ENCODE measurements around the gene PDCD2.

DNA sequence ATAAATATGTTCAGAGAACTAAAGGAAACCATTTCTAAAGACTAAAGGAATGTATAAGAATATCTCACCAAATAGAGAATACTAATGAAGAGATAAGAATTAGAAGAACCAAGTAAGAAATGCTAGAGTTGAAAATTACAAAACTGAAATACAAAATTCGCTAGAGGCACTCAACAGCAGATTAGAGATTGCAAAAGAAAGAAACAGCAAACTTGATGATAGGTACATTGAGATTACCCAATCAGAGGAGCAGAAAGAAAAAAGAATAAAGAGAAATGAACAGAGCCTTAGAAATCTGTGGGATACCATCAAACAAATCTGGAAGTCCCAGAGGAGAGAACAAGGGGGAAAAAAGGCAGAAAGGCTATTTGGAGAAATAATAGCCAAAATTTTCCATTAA lies 6.3 kb upstream of the PDCD2 start:
- no peak for TF ChIP-seq EZH2 (IDR thresholded peaks at IDR 0.05; ENCODE audit: low read length, missing control alignments)
- TF ChIP-seq, protein P1, sequence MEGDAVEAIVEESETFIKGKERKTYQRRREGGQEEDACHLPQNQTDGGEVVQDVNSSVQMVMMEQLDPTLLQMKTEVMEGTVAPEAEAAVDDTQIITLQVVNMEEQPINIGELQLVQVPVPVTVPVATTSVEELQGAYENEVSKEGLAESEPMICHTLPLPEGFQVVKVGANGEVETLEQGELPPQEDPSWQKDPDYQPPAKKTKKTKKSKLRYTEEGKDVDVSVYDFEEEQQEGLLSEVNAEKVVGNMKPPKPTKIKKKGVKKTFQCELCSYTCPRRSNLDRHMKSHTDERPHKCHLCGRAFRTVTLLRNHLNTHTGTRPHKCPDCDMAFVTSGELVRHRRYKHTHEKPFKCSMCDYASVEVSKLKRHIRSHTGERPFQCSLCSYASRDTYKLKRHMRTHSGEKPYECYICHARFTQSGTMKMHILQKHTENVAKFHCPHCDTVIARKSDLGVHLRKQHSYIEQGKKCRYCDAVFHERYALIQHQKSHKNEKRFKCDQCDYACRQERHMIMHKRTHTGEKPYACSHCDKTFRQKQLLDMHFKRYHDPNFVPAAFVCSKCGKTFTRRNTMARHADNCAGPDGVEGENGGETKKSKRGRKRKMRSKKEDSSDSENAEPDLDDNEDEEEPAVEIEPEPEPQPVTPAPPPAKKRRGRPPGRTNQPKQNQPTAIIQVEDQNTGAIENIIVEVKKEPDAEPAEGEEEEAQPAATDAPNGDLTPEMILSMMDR (conservative IDR thresholded peaks at IDR 0.05 in 1 of 2, IDR thresholded peaks at IDR 0.05 in 1 of 2; ENCODE audit: low read depth in 1 of 2, low read length in 2 of 2): no peak

Measured in fibroblast of lung (primary cell).